GM12874 (cell line): ENCODE data around the gene SLC1A5.

Experiments used
- TF ChIP-seq, protein P1 (sequence below): IDR thresholded peaks from 2 replicates; pipeline ENCODE4 v1.5.1; 2011; ENCODE audit warnings: low read depth, mild to moderate bottlenecking, control low read depth, low read length, moderate library complexity; ENCODE audit not compliant: insufficient read depth

Gene SLC1A5

DNA sequence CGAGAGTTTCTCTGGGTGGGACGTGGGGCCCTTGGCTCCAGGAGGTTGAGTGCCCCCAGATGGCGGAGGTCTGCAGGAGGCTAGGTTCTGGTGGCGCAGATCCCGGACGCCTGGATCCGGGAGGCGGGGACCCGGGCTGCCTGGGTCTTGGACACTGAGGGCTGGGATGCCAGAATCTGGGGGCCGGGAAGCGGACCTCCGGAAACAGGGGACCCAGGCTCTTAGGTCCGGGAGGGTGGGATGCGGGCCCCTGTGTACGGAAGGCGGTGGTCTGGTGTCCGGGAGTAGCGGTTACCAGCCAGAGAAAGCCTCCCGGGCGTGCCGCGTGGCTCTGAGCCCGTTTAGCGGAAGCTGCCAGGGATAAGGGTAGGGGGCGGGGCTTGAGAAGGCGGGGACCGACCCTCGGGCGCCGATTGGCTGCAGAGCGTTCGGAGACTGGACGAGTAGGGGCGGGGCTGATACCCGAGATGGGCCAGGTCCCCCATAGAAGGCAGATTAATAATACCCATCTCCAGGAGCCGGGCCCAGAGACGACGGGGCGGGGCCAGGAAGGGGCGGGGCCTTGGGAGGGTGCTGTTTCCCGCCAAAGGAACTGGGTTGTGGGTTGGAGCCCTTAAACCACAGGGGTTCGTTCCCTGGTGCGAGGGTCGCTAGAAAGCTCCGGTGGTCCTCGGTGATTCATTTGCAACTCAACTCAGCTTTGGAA, at the start of gene SLC1A5:
Gene SLC1A5, minus strand, starts transcription at position 333 of the 706 bp plus-strand sequence. CDS start 629 bp downstream, outside the sequence.
- TF ChIP-seq, protein P1, sequence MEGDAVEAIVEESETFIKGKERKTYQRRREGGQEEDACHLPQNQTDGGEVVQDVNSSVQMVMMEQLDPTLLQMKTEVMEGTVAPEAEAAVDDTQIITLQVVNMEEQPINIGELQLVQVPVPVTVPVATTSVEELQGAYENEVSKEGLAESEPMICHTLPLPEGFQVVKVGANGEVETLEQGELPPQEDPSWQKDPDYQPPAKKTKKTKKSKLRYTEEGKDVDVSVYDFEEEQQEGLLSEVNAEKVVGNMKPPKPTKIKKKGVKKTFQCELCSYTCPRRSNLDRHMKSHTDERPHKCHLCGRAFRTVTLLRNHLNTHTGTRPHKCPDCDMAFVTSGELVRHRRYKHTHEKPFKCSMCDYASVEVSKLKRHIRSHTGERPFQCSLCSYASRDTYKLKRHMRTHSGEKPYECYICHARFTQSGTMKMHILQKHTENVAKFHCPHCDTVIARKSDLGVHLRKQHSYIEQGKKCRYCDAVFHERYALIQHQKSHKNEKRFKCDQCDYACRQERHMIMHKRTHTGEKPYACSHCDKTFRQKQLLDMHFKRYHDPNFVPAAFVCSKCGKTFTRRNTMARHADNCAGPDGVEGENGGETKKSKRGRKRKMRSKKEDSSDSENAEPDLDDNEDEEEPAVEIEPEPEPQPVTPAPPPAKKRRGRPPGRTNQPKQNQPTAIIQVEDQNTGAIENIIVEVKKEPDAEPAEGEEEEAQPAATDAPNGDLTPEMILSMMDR = no peak

DNA sequence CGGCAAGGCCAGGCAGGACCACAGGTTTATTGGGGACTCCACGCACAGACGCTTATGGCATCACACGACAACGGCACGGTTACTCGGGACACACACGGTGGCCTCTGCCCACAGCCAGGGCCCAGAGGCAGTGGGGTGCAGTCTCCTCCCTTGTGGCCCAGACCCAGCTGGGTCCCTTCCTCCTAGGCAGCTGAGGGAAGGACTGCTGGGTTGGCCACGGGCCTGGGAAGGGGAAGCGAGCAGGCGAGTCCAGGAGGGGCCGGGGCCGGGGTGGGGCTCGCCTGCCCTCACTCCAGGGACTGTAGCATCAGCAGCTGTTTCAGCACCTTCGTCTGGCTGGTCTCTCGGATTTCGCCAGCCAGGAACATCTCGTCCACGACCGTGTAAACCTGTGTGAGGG, 49.8 kb upstream of the SLC1A5 start:
- TF ChIP-seq, protein P1 = no peak

GRCh38 chr19:46834984-46835383, 46.6 kb upstream of the SLC1A5 start:
- TF ChIP-seq, protein P1 = no peak

- TF ChIP-seq, protein P1 = no peak
Observed at GRCh38 chr19:46834121-46834520, 45.7 kb upstream of the SLC1A5 start.

- TF ChIP-seq, protein P1 = no peak
Observed at GRCh38 chr19:46830864-46831263, 42.5 kb upstream of the SLC1A5 start.

DNA sequence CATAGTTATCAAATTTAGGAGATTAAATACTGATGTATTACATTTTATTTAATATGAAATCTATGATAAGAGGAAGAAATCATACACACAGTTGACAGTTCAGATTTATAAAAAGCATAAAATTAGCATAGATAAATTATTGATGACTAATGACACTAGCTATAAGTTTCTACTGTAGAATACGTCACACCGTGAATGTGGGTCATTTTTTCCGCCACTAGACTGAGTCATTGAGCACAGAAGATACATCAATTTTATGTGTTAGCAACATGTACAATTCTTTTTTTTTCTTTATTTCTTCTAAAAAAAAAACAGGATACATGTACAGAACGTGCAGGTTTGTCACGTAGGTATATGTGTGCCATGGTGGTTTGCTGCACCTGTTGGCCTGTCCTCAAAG, 40.1 kb upstream of the SLC1A5 start:
- TF ChIP-seq, protein P1 = no peak

DNA sequence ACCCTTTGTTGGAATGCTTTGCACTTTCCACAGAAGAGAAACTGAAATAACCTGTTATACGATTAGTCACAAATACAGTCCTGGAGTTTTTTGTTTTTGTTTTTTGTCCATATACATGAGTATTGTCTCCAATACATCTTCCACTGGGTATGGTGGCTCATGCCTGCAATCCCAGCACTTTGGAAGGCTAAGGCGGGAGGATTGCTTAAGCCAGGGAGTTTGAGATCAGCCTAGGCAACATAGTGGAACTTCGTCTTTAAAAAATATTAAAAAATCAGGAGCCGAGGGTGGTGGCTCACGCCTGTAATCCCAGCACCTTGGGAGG, 37.3 kb upstream of the SLC1A5 start:
- TF ChIP-seq, protein P1 = no peak
